Stimulated activated CD8-positive, alpha-beta memory T cell treated with anti-CD3 and anti-CD28 coated beads, Interleukin-4, amount 100 ng/mL, for 1 hour (primary cell): ENCODE measurements around the gene UBE2E3.
"Not testable (repeated sequence)": the region's sequence is repeated elsewhere in the genome, so short reads cannot be mapped to it uniquely, and the experiment has no call there.

Source experiments
- DNase-seq, 2 donors: peaks; one replicate each; pipeline ENCODE4 v3.0.0-alpha.2; 2020; ENCODE audit warnings: low read depth in 2 of 2, low spot score in 1 of 2

UBE2E3 gene

DNA sequence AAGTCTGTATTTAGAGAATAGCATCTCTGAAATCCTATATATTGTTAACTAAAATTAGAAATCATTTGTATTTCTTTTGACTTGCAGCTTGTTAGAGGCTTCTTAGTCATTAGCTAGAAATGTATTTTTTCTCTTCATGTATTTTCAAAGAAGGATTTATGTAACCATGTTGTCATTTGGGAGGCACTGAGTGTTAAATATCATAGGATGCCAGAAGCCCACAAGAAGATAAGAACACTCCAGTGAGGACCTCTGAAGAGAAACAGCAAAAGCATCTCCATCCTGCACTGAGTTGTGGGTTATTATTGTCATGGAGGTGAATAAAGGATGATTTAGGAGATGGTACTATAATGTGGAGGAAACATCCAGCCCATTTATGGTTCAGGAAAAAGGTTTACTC, 93.5 kb downstream of the UBE2E3 start:
- no peak for DNase-seq

DNA sequence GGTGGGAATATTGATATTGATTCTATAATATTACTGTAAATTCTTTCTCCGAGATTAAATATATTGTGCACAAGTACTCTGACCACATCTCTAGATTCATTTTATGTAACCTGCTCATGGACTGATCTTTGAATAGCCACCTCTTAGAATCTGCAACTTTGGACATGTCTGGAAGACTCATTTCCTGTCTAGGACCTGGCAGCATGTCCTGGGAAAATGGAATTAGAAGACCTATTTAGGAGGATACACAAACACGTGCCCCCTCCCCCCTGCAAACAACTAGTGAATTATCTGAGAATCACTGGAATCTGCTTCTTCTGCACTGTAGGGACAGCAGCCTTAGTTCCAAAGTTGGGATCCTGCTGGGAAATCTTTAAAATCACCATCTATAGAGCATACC, 94.1 kb downstream of the UBE2E3 start:
- no peak for DNase-seq

DNA sequence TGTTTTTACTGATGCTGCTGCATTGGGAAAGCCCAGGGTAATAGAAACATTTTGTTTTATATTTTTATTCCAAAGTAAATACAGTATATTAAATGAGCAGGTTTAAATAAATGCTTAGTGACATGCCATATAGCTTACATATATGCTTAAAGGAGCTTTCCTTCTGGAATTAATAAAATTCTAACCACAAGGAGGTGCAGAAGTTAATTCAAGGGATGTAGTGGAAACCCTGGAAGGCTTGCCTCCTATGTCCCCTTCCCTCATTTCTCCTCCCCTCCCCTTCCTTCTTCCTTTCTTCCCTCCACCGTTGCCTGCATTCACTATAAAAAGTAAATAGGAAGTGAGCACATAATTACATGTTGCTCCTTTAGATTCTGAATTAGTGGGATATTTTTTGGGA, 96.3 kb downstream of the UBE2E3 start:
- no peak for DNase-seq

DNA sequence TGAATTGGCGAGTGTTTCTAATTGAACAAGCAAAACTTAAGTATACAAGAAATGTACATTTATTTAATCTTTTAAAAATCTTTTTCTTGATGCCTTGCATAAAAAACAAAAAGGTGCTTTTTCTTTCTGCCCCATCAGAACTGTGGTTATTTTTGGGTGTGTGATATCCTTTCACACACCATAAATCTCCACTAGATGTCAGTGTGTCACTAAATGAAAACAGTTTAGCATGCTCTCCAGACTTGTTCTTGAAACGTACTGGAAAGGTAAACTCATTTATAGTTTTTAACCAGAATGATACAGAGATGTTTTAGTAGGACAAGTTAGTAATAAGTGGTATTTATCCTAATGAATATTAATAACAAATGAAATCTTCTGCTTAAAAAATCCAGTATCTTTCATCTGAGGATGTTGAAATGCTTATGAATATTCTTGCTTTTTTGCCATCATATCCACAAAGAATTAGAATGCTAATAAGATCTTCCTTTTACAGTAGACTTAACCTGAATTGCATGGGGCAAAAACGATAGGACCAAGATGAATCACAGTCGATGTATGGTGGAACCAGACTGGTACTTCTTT, 96.8 kb downstream of the UBE2E3 start:
- DNase-seq = no peak

DNA sequence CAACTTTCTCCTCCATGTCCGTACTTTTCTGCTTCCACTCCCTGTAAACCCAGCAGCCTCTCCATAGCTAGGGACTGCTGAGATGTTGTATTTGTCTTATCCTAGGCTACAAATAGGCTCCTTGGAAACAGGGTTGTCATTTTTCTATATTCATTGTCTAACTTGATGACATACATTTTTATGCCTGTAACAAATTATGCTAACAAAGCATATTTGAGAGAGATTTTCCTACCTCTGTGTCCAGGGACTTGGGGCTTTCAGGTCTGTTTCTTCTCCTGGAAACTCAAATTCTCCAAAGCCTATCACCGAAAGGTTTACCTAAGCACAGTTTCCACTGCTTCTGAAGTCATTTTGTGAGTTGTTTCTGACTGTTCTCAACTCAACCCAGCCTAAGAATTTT, 102.7 kb downstream of the UBE2E3 start:
- no peak for DNase-seq

DNA sequence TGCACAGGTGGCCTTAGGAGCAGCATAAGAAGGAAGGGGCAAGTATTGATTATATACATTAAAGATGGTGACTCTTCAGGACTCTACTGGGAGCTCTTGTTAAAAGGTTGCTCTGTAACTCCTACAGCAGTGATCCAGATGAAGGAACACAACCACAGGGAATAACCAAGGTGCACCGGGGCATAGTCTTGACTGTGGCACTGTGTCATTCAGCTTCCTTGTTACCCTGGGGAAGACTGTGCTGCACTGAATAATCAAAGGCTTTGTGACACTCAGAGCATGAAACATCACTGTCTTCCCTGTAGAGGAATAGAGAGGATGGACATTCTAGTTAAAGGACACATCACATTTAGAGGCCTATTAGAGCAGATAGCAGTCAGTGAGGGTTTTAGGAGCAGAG, 105.3 kb downstream of the UBE2E3 start:
- DNase-seq = no peak

DNA sequence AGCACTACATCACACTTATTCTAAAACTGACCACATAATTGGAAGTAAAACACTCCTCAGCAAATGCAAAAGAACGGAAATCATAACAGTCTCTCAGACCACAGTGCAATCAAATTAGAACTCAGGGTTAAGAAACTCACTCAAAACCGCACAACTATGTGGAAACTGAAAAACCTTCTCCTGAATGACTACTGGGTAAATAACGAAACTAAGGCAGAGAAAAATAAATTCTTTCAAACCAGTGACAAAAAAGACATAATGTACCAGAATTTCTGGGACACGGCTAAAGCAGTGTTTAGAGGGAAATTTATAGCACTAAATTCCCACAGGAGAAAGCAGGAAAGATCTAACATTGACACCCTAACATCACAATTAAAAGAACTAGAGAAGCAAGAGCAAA, 111.5 kb downstream of the UBE2E3 start:
- DNase-seq = not testable (repeated sequence)

DNA sequence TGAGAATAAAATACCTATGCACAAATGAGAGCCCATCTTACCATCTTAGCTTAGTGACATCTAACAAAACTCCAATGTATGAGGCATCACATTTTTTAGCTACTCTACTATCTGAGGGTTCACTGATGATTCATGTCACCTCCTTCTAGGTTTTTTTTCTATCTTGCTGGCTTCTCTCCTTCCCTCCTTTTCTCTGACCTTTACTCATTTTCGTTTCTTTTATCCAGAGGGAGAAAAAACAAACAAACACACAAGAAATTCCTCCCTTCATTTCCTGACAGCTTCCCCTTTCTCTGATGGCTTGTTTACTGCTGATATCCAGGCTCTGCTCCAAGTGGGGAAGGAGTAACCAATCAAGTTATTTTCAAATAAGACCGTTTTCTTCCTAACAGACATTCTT, 115.1 kb downstream of the UBE2E3 start:
- DNase-seq = no peak

DNA sequence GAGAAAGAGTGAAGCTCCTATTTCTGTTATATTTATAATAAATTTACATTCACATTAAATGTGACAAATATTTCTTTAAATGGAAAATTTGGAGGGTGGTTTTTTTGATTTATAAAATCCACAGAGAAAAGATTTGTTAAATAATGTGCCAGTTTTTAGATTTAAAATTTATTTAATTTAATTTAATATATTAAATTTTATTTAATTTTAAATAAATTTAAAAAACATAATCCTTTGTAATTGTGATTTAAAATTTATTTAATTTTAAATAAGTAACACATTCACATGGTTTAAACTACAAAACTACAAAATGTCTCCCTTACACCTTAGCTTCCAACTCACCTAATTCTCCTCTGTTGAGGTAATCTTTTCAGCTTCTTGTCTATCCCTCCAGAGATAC, 123.3 kb downstream of the UBE2E3 start:
- DNase-seq = no peak

DNA sequence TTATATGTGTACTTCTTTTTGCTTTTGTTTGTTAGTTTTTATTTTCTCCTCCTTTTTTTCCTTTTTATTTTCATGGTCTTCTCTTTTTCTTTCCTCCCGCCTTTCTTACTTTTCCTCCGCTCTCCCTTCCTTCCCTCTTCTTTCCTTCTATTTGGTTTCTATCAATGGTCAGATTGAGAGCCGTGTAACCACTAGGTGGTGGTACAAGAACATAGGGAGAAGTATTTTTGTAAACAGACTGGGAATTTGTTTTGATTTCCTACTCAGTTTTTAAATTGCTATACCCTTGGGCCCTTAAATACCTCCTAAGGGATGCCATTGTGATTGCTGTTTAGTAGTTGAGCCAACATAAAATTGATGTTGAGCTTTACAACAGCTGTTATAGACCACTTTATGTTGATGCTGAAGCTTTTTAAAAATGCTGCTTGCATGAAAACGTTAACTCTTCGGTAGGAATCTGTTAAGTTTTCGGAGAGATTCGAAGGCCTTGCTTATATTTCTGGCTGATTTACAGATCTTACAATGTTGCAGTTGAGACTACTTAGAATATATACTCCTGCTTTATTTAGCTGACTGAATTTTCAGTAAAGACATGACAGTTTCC, 124.2 kb downstream of the UBE2E3 start:
- DNase-seq = no peak

DNA sequence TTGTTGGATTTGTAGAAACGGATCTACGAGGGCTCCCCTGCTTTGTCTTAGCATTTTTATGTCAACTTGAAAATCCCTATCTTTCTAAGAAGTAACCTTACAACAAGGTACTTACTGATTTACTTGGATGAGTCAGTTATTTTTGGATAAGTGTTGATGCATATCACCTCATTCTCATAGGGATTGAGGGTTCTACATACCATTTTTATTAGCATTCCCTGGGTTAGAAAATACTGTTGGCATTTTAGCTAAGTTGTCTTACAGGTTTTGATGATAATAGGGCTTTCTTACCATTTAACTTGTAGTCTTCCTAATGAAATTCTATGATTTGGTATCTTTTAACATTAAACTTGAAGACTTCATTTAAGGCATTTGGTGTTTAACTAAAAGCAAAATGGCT, 125.2 kb downstream of the UBE2E3 start:
- no peak for DNase-seq

DNA sequence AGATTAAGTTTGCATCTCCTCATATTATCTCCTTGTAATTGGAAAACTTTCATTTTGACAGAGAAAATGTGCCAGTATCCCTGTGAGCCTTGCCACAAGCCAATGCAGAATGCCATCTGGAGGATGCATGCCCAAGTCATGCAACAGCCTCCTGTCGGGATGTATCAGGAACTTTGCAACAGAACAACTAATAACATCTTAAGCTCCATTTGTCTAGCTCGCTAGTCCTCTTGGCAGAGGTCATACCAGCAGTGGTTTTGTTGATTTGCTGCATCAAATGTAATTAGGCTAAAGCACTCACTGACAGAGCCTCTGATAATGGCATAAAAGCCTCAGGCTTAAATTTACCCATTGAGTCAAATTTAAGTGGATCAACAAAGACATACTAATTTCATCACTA, 125.8 kb downstream of the UBE2E3 start:
- DNase-seq = no peak

DNA sequence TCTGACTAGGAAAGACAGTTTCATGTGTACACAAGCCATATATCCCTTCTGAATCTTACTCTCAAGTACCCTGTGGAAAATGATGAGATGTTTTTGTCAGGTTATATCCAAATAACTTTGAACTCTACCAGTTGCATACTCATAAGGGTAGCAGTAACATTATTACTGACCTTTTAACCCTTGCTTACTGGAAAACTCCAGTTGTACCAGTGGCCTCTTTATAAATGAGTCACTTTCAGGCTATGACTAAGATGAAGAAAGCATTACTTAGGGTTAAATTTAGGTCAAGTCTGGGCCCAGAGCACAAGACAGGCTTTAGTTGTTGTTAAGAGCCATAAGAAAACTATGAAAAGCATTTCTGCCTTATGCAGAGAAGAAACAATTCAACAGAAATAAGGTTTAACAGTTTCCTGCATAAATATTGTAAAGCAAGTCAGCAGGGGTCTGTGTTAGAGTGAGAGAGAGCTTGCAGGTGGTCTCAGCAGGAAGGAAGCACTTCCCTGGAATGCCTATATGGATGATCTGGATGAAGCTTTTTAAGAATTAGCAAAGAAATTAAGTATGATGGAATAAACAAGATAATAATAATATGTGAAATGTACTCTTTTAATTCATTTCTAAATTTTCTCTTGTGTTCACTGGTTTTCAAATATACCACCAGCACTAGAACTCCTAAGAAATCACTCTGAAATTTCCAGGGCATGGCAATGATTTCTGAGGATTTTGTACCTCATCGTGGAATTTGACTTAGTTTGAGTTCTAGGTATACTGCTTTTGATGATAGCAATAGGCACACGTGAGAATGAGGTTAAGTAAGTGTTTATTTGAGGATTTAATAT, 126.6 kb downstream of the UBE2E3 start:
- no peak for DNase-seq

DNA sequence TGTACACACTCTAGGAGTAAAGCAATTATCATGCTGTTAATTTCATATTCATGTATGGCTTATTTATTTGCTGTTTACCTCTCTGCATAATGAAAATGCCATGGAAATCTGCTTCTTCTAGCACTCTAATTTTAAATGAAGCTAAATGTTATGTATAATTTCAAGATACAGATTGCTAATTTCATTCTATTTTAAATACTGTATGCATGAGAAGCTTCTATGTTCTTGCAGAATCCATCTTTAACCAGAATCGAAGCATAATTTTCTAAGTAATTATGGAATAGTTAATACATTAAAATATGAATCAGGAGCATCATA, 127.2 kb downstream of the UBE2E3 start:
- DNase-seq = no peak

DNA sequence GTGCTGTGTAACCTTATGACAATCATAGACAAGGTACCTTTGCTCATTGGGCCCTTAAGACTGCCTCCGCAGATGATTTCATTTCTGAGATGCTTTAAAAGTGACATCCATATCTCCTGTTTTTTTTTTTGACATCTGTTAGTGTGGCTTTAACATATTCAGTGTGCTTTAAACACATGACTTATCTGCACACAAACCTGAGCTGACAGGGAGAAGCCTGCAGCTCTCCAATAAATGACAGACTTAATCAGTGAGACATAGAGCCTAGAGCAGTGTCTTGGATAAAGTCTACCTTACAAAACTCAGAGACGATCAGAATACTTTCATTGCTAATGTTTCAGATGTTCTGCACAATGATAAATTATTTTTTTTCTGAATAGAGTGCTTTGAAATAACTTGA, 130.7 kb downstream of the UBE2E3 start:
- DNase-seq = no peak

DNA sequence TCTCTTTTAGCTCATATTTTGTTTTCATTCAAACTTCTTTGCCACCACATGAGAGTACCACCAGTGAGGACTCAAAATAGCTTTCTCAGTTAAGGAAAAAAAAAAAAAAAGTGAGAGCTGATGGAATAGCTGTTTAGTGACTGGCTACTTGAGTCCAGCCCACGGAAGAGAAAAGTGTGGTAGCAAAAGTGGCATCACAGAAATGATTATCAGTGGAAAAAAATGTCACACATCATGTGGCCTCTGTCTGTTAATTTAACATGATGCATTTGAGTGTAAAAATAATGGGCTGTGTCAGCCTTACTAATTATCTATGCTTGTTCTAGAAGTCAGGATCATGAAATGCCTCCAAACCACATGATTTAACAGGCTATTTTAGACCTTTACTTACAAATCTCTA, 132.5 kb downstream of the UBE2E3 start:
- no peak for DNase-seq
